IMR-90 (cell line): ENCODE data around the gene IDS. TPM values are rescaled to one million over a fixed set of nuclear protein-coding genes. Genes with fewer than 3 reads are reported as not detected.

Source experiments
- ATAC-seq: fragments of 200-7000 bp; cut with Tn5 transposase; 2 replicates; pipeline ENCODE4 v1.9.1; 2020; ENCODE audit warnings: low read depth, mild to moderate bottlenecking, moderate library complexity
- BruUV-seq: library from RNA; stranded (reverse); fragments of 400-500 nt; replicated peaks from 2 replicates; lab custom pipeline; 2021; lab: Mats Ljungman, UMichigan
- CTCF ChIA-PET: fragments of 300-600 bp; formaldehyde crosslinking; extraction: SDS; loops from one replicate; lab custom pipeline; 2021; ENCODE audit warnings: antibody characterized with exemption; lab: Yijun Ruan, JAX
- POLR2A ChIA-PET: fragments of 300-600 bp; sonication (Branson Sonifier 250); formaldehyde crosslinking; loops from one replicate; lab custom pipeline; 2022; ENCODE audit warnings: antibody characterized with exemption; ENCODE audit not compliant: unreplicated experiment; lab: Charles Lee
- DNase-seq: peaks from one replicate; pipeline ENCODE4 v3.0.0; 2013
- H2AFZ ChIP-seq: replicated peaks from 2 replicates; pipeline ENCODE3; 2013; ENCODE audit warnings: low read length, mild to moderate bottlenecking; ENCODE audit not compliant: poor library complexity
- H2AK5ac ChIP-seq: 2 replicates; pipeline ENCODE4 v1.6.1; 2013; ENCODE audit warnings: low read depth, low read length, inconsistent platforms
- H2AK9ac ChIP-seq: replicated peaks from 2 replicates; pipeline ENCODE3; 2013; ENCODE audit warnings: mild to moderate bottlenecking, low read depth, low read length, moderate library complexity; ENCODE audit not compliant: poor library complexity
- H2BK120ac ChIP-seq: 2 replicates; pipeline ENCODE4 v1.6.1; 2013; ENCODE audit warnings: low read depth, low read length, inconsistent platforms
- H2BK15ac ChIP-seq: 3 replicates; pipeline ENCODE4 v1.6.1; 2013; ENCODE audit warnings: low read depth, low read length, inconsistent platforms
- H2BK20ac ChIP-seq: 2 replicates; pipeline ENCODE4 v1.6.1; 2013; ENCODE audit warnings: low read depth, mild to moderate bottlenecking, inconsistent platforms, low read length, moderate library complexity
- H2BK5ac ChIP-seq: 2 replicates; pipeline ENCODE4 v1.6.1; 2013; ENCODE audit warnings: mild to moderate bottlenecking, low read depth, low read length, inconsistent platforms; ENCODE audit not compliant: poor library complexity, severe bottlenecking
- H3K14ac ChIP-seq: replicated peaks from 2 replicates; pipeline ENCODE4 v1.6.1; 2013; ENCODE audit warnings: low read depth, low read length, inconsistent platforms
- H3K18ac ChIP-seq: 2 replicates; pipeline ENCODE4 v1.6.1; 2013; ENCODE audit warnings: low read depth, low read length, control low read depth
- H3K23ac ChIP-seq: 2 replicates; pipeline ENCODE4 v1.6.1; 2013; ENCODE audit warnings: low read depth, low read length, inconsistent platforms
- H3K27ac ChIP-seq: 2 replicates; pipeline ENCODE4 v1.5.1; 2013; ENCODE audit warnings: mild to moderate bottlenecking, control low read depth, low read length; ENCODE audit not compliant: insufficient read depth
- H3K27me3 ChIP-seq: 2 replicates; pipeline ENCODE4 v1.6.1; 2013; ENCODE audit warnings: low read length; ENCODE audit not compliant: control insufficient read depth, insufficient read depth
- H3K36me3 ChIP-seq: 2 replicates; pipeline ENCODE4 v1.6.1; 2013; ENCODE audit warnings: low read length, mixed read lengths; ENCODE audit not compliant: control insufficient read depth, insufficient read depth
- H3K4ac ChIP-seq: 2 replicates; pipeline ENCODE4 v1.6.1; 2013; ENCODE audit warnings: low read depth, low read length, inconsistent platforms
- H3K4me1 ChIP-seq: 2 replicates; pipeline ENCODE4 v1.6.1; 2013; ENCODE audit warnings: low read length, mixed read lengths; ENCODE audit not compliant: control insufficient read depth, insufficient read depth
- H3K4me2 ChIP-seq: 2 replicates; pipeline ENCODE4 v1.6.1; 2013; ENCODE audit warnings: low read depth, mild to moderate bottlenecking, control low read depth, low read length, moderate library complexity
- H3K4me3 ChIP-seq: 2 replicates; pipeline ENCODE4 v1.5.1; 2013; ENCODE audit warnings: low read depth, mild to moderate bottlenecking, control low read depth, low read length, moderate library complexity; ENCODE audit not compliant: insufficient read depth
- H3K56ac ChIP-seq: 2 replicates; pipeline ENCODE4 v1.6.1; 2013; ENCODE audit warnings: low read length, inconsistent platforms; ENCODE audit not compliant: insufficient read depth; ENCODE audit errors: extremely low read depth
- H3K79me1 ChIP-seq, 2 experiments: 2 replicates each; pipeline ENCODE4 v1.6.1; 2013; ENCODE audit warnings: low read length in 2 of 2, inconsistent platforms in 1 of 2, low read depth in 1 of 2
- H3K9ac ChIP-seq: 2 replicates; pipeline ENCODE4 v1.6.1; 2013; ENCODE audit warnings: low read depth, low read length, control low read depth
- H3K9me1 ChIP-seq: 2 replicates; pipeline ENCODE4 v1.6.1; 2013; ENCODE audit warnings: low read length, inconsistent platforms; ENCODE audit not compliant: insufficient read depth
- H3K9me3 ChIP-seq: 2 replicates; pipeline ENCODE4 v1.6.1; 2013; ENCODE audit warnings: low read length; ENCODE audit not compliant: control insufficient read depth, insufficient read depth
- H4K20me1 ChIP-seq: 2 replicates; pipeline ENCODE4 v1.6.1; 2013; ENCODE audit warnings: low read length, inconsistent platforms; ENCODE audit not compliant: insufficient read depth
- H4K5ac ChIP-seq: 2 replicates; pipeline ENCODE4 v1.6.1; 2013; ENCODE audit warnings: mild to moderate bottlenecking, low read depth, low read length, control low read depth
- H4K8ac ChIP-seq, 2 experiments: 2 replicates each; pipeline ENCODE4 v1.6.1; 2013; ENCODE audit warnings: low read depth in 2 of 2, low read length in 2 of 2, control low read depth in 1 of 2, inconsistent platforms in 1 of 2
- H4K91ac ChIP-seq: 2 replicates; pipeline ENCODE4 v1.6.1; 2013; ENCODE audit warnings: low read depth, low read length, inconsistent platforms; ENCODE audit not compliant: insufficient read depth
- BHLHE40 ChIP-seq: fragments of 150-350 bp; IDR thresholded peaks from 2 replicates; pipeline ENCODE4 v1.6.1; 2016; ENCODE audit warnings: mild to moderate bottlenecking, low read depth, low read length
- CHD1 ChIP-seq: IDR thresholded peaks from 2 replicates; pipeline ENCODE4 v1.6.1; 2012; ENCODE audit warnings: low read depth, low read length, improper control_type of control experiment
- FOS ChIP-seq: fragments of 150-350 bp; IDR thresholded peaks from 2 replicates; pipeline ENCODE4 v1.6.1; 2016; ENCODE audit warnings: low read depth, low read length
- MAFK ChIP-seq: IDR thresholded peaks from 2 replicates; pipeline ENCODE4 v1.6.1; 2012; ENCODE audit warnings: low read depth, low read length, improper control_type of control experiment
- NFE2L2 ChIP-seq: fragments of 150-350 bp; IDR thresholded peaks from 2 replicates; pipeline ENCODE4 v1.6.1; 2016; ENCODE audit warnings: low read depth, mild to moderate bottlenecking, low read length
- RCOR1 ChIP-seq: IDR thresholded peaks from 2 replicates; pipeline ENCODE4 v1.6.1; 2012; ENCODE audit warnings: mild to moderate bottlenecking, low read length, improper control_type of control experiment; ENCODE audit not compliant: insufficient replicate concordance
- RFX5 ChIP-seq: IDR thresholded peaks from 2 replicates; pipeline ENCODE4 v1.8.0; 2012; ENCODE audit warnings: low read depth, mild to moderate bottlenecking, low read length, moderate library complexity
- dilution Hi-C: fragments of 300-500 bp; cut with HindIII; formaldehyde crosslinking; loops from one replicate; pipeline ENCODE4 v1.14.3; 2018; ENCODE audit warnings: low sequenced_read_pairs; ENCODE audit not compliant: unreplicated experiment
- in situ Hi-C: fragments of 300-500 bp; cut with MboI; formaldehyde crosslinking; loops from 3 replicates; pipeline ENCODE4 v1.14.3; 2019; ENCODE audit warnings: low sequenced_read_pairs, inconsistent platforms, mixed read lengths
- intact Hi-C: fragments of 100-400 bp; cut with micrococcal nuclease; formaldehyde crosslinking; loops from 2 replicates; pipeline ENCODE4 v1.10.0; 2022
- polyA plus RNA-seq, 3 experiments: library from polyadenylated mRNA; depleted of rRNA; stranded (reverse); fragments of >200 nt; gene quantifications; 2 replicates each; pipeline ENCODE4 v1.2.3, GENCODE V29; 2012; ENCODE audit warnings: low replicate concordance in 1 of 3
- total RNA-seq: library from RNA; depleted of rRNA; stranded (reverse); fragments of >200 nt; gene quantifications from 2 replicates; pipeline ENCODE4 v1.2.3, GENCODE V29; 2012
- TF ChIP-seq, protein P1 (sequence below): fragments of 150-350 bp; IDR thresholded peaks from 2 replicates; pipeline ENCODE4 v1.6.1; 2016; ENCODE audit warnings: low read depth, mild to moderate bottlenecking, low read length, moderate library complexity, borderline replicate concordance

Gene IDS
- total and polyA plus RNA-seq, 2 of the 4 experiments (the other 2 are of a cell fraction) = 26.3 to 56.9 TPM

DNA sequence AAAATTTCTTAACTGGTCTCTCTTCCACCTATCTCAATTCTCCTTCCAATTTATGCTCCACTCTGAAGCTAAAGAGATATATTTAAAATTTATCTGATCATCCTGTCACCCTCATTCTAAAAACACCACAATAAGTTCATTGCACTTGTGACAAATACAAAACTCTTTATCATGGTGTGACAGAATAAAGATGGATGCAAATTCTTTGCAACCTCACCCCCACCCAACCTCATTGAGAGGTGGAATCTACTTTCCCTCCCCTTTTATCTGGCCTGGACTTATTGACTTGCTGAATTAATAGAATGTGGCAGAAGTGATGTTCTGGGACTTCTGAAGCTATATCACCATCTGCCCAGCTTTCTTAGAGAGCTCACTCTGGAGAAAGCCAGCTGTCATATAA lies 46.5 kb downstream of the IDS start:
- Histone ChIP-seq H4K91ac (no peak overlapping the region), H3K23ac (no peak overlapping the region), H4K5ac (no peak overlapping the region), H3K27ac (no peak overlapping the region), H4K8ac (no peak overlapping the region), H2BK120ac (no peak overlapping the region), H3K4ac (no peak overlapping the region), H3K18ac (no peak overlapping the region), H2BK5ac (no peak overlapping the region), H3K79me1 (no peaks in the 10 kb centered on the region), H3K9me3 (no peaks in the 10 kb centered on the region), H3K14ac (no peak overlapping the region), H2BK20ac (no peak overlapping the region), H4K20me1 (no peaks in the 10 kb centered on the region), H3K9me1 (no peaks in the 10 kb centered on the region), H2AK9ac (no peak overlapping the region), H3K9ac (no peak overlapping the region), H2AK5ac (no peak overlapping the region), H3K27me3 (no peaks in the 10 kb centered on the region), H3K56ac (no peak overlapping the region), H2BK15ac (no peak overlapping the region), H2AFZ (no peak overlapping the region), H3K36me3 (no peaks in the 10 kb centered on the region), H3K4me3 (no peak overlapping the region), H3K4me1 (no peaks in the 10 kb centered on the region), H3K4me2 (no peak overlapping the region)
- dilution Hi-C loops = no loop called here
- POLR2A ChIA-PET = no interaction called here
- ATAC-seq = no peak
- CTCF ChIA-PET = no interaction called here
- in situ Hi-C loops = no loop called here
- BruUV-seq = no TSS peak
- intact Hi-C loops = no loop called here
- DNase-seq = no peak
- no peak for TF ChIP-seq BHLHE40
- TF ChIP-seq, protein P1, sequence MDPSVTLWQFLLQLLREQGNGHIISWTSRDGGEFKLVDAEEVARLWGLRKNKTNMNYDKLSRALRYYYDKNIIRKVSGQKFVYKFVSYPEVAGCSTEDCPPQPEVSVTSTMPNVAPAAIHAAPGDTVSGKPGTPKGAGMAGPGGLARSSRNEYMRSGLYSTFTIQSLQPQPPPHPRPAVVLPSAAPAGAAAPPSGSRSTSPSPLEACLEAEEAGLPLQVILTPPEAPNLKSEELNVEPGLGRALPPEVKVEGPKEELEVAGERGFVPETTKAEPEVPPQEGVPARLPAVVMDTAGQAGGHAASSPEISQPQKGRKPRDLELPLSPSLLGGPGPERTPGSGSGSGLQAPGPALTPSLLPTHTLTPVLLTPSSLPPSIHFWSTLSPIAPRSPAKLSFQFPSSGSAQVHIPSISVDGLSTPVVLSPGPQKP = no peak
- no peak for TF ChIP-seq CHD1
- TF ChIP-seq FOS = no peak
- no peak for TF ChIP-seq MAFK
- no peak for TF ChIP-seq NFE2L2
- no peak for TF ChIP-seq RFX5
- TF ChIP-seq RCOR1 = no peak
